ENCODE data around the gene CCDC38.

Gene CCDC38

GRCh38 chr12:95944108-95944704 lies 1.8 kb upstream of the CCDC38 start:
- no peaks in the 10 kb centered on the region for H3K9me3 ChIP-seq
- no peak for TF ChIP-seq CTCF (IDR thresholded peaks at IDR 0.05; ENCODE audit: low read depth, low read length)
- H3K4me1 ChIP-seq = no peaks in the 10 kb centered on the region
- no peak overlapping the region for H3K4me3 ChIP-seq (ENCODE audit: low read depth, low read length)
- H3K36me3 ChIP-seq = no peaks in the 10 kb centered on the region
- peaks cover 4% of the 10 kb centered on the region for H3K27me3 ChIP-seq
- no peak for DNase-seq

- peak; percentile 26 for TF ChIP-seq CTCF (IDR thresholded peaks at IDR 0.05; ENCODE audit: low read depth, low read length)
- DNase-seq = peak; percentile 84
Measured at GRCh38 chr12:95943330-95943842, 972 bp upstream of the CCDC38 start, which contains the start of gene AMDHD1. Gene AMDHD1, plus strand, starts transcription at chr12:95943331. Its CDS starts 68 bp downstream, at chr12:95943399.

GRCh38 chr12:95942101-95942523 lies 302 bp downstream of the CCDC38 start:
- Histone ChIP-seq H3K27me3 (peaks cover 4% of the 10 kb centered on the region), H3K9me3 (no peaks in the 10 kb centered on the region), H3K4me1 (no peaks in the 10 kb centered on the region), H3K36me3 (no peaks in the 10 kb centered on the region), H3K4me3 (ENCODE audit: low read depth, low read length) (peak overlapping the region; percentile 93)
- DNase-seq = no peak
- no peak for TF ChIP-seq CTCF (IDR thresholded peaks at IDR 0.05; ENCODE audit: low read depth, low read length)

More at GRCh38 chr12:95943330-95943842, 972 bp upstream of the CCDC38 start, which contains the start of gene AMDHD1:
- Histone ChIP-seq H3K4me1 (no peaks in the 10 kb centered on the region), H3K9me3 (no peaks in the 10 kb centered on the region), H3K36me3 (no peaks in the 10 kb centered on the region), H3K4me3 (ENCODE audit: low read depth, low read length) (peak within 1 kb of the TSS; percentile 93), H3K27me3 (peaks cover 4% of the 10 kb centered on the region)

GRCh38 chr12:95940514-95940913 lies 1.9 kb downstream of the CCDC38 start:
- Histone ChIP-seq H3K4me1 (no peaks in the 10 kb centered on the region), H3K27me3 (peaks cover 4% of the 10 kb centered on the region), H3K36me3 (no peaks in the 10 kb centered on the region), H3K9me3 (no peaks in the 10 kb centered on the region), H3K4me3 (ENCODE audit: low read depth, low read length) (no peak overlapping the region)
- DNase-seq = no peak
- TF ChIP-seq CTCF (IDR thresholded peaks at IDR 0.05; ENCODE audit: low read depth, low read length) = no peak

GRCh38 chr12:95922231-95922630 lies 20.2 kb downstream of the CCDC38 start:
- TF ChIP-seq CTCF (IDR thresholded peaks at IDR 0.05; ENCODE audit: low read depth, low read length) = no peak
- no peaks in the 10 kb centered on the region for H3K36me3 ChIP-seq

GRCh38 chr12:95919110-95919509 lies 23.3 kb downstream of the CCDC38 start:
- Histone ChIP-seq H3K4me1 (no peaks in the 10 kb centered on the region), H3K27me3 (peaks cover 9% of the 10 kb centered on the region; the same call in 1 of the 2 replicates), H3K9me3 (no peaks in the 10 kb centered on the region), H3K36me3 (no peaks in the 10 kb centered on the region), H3K4me3 (ENCODE audit: low read depth, low read length) (no peak overlapping the region)
- TF ChIP-seq CTCF (IDR thresholded peaks at IDR 0.05; ENCODE audit: low read depth, low read length) = no peak
- DNase-seq = no peak

More at GRCh38 chr12:95922231-95922630, 20.2 kb downstream of the CCDC38 start:
- no peaks in the 10 kb centered on the region for H3K27me3 ChIP-seq
- no peaks in the 10 kb centered on the region for H3K9me3 ChIP-seq
- no peaks in the 10 kb centered on the region for H3K4me1 ChIP-seq
- DNase-seq = no peak
- no peak overlapping the region for H3K4me3 ChIP-seq (ENCODE audit: low read depth, low read length)

All from BE2C (cell line).